GM12878 (cell line): ENCODE measurements around the gene HDAC5. TPM values are rescaled to one million over a fixed set of nuclear protein-coding genes. Genes with fewer than 3 reads are reported as not detected.

ENCODE experiments used
- ATAC-seq: fragments of 200-7000 bp; cut with Tn5 transposase; 3 replicates; pipeline ENCODE4 v1.9.1; 2020; ENCODE audit warnings: mild to moderate bottlenecking, moderate library complexity
- BruUV-seq: library from RNA; stranded (reverse); fragments of 400-500 nt; replicated peaks from 2 replicates; lab custom pipeline; 2021; lab: Mats Ljungman, UMichigan
- CTCF ChIA-PET: fragments of 300-600 bp; sonication (Branson Sonifier 250); formaldehyde crosslinking; extraction: SDS; loops from one replicate; lab custom pipeline; 2021; ENCODE audit warnings: inconsistent platforms; lab: Yijun Ruan, JAX
- POLR2A ChIA-PET: fragments of 350-600 bp; formaldehyde crosslinking; extraction: SDS; loops from one replicate; lab custom pipeline; 2021; ENCODE audit warnings: inconsistent platforms; lab: Charles Lee
- RAD21 ChIA-PET: fragments of 300-600 bp; sonication (Branson Sonifier 250); formaldehyde crosslinking; loops from one replicate; lab custom pipeline; 2023; ENCODE audit warnings: antibody characterized with exemption; ENCODE audit not compliant: unreplicated experiment; lab: Charles Lee
- SMC1A ChIA-PET: fragments of 300-600 bp; sonication (Branson Sonifier 250); formaldehyde crosslinking; loops from one replicate; lab custom pipeline; 2023; ENCODE audit not compliant: unreplicated experiment, uncharacterized antibody; lab: Charles Lee
- DNase-seq: peaks from one replicate; pipeline ENCODE4 v3.0.0-alpha.2; 2011; ENCODE audit warnings: low read depth, low spot score
- FAIRE-seq: peaks from 3 replicates; lab custom pipeline; 2011; peaks lifted over from hg19 to GRCh38; lab: Jason Lieb, UNC
- H2AFZ ChIP-seq: 2 replicates; pipeline ENCODE4 v1.6.0; 2011; ENCODE audit warnings: low read depth, low read length, control low read depth; ENCODE audit not compliant: control insufficient read depth
- H3K27ac ChIP-seq: 2 replicates; pipeline ENCODE4 v1.5.1; 2011; ENCODE audit warnings: control low read depth; ENCODE audit not compliant: control insufficient read depth, insufficient read depth
- H3K27me3 ChIP-seq, 2 experiments: replicated peaks in 1 of 2; 2 replicates each; pipeline versions ENCODE4 v1.6.0 to v1.6.1; 2011; ENCODE audit warnings: low read length in 1 of 2; ENCODE audit not compliant: control insufficient read depth in 2 of 2, insufficient read depth in 2 of 2
- H3K36me3 ChIP-seq, 2 experiments: 2 replicates each; pipeline ENCODE4 v1.5.1; 2011; ENCODE audit warnings: low read length in 1 of 2; ENCODE audit not compliant: control insufficient read depth in 2 of 2, insufficient read depth in 2 of 2
- H3K4me1 ChIP-seq: 2 replicates; pipeline ENCODE4 v1.6.1; 2011; ENCODE audit warnings: mild to moderate bottlenecking, low read length, moderate library complexity, mixed read lengths; ENCODE audit not compliant: control insufficient read depth, insufficient read depth
- H3K4me2 ChIP-seq: 2 replicates; pipeline ENCODE4 v1.6.0; 2011; ENCODE audit warnings: control low read depth; ENCODE audit not compliant: control insufficient read depth, insufficient read depth
- H3K4me3 ChIP-seq: fragments of 200-600 bp; sonication (generic); 2 replicates; pipeline ENCODE4 v1.5.1; 2016
- H3K79me2 ChIP-seq: 2 replicates; pipeline ENCODE4 v1.6.0; 2011; ENCODE audit warnings: low read length; ENCODE audit not compliant: control insufficient read depth, insufficient read depth
- H3K9ac ChIP-seq: 2 replicates; pipeline ENCODE4 v1.8.0; 2011; ENCODE audit warnings: low read length, control low read depth, mixed read lengths; ENCODE audit not compliant: control insufficient read depth, insufficient read depth
- H3K9me3 ChIP-seq: replicated peaks from 3 replicates; pipeline ENCODE4 v1.5.1; 2011; ENCODE audit warnings: mild to moderate bottlenecking, low read length; ENCODE audit not compliant: control insufficient read depth, insufficient read depth
- H4K20me1 ChIP-seq: 2 replicates; pipeline ENCODE4 v1.6.0; 2011; ENCODE audit not compliant: control insufficient read depth, insufficient read depth
- CEBPB ChIP-seq, 2 experiments: fragments of 150-350 bp in 1 of 2; IDR thresholded peaks; 2 replicates each; pipeline ENCODE4 v1.6.1; 2012 to 2014; ENCODE audit warnings: low read depth in 2 of 2, low read length in 2 of 2, borderline replicate concordance in 1 of 2, inconsistent platforms in 1 of 2
- CUX1 ChIP-seq: IDR thresholded peaks from 2 replicates; pipeline ENCODE4 v1.6.1; 2012; ENCODE audit warnings: improper control_type of control experiment, low read depth, low read length; ENCODE audit not compliant: insufficient replicate concordance
- EED ChIP-seq: sonication (generic); IDR thresholded peaks from 2 replicates; pipeline ENCODE4 v1.6.1; 2016; ENCODE audit warnings: antibody characterized with exemption, low read depth
- MTA3 ChIP-seq: IDR thresholded peaks from 2 replicates; pipeline ENCODE4 v1.6.1; 2012; ENCODE audit warnings: low read length, inconsistent platforms, borderline replicate concordance
- MYB ChIP-seq: fragments of 150-350 bp; IDR thresholded peaks from 2 replicates; pipeline ENCODE4 v1.6.1; 2014; ENCODE audit warnings: mild to moderate bottlenecking, low read depth, low read length, borderline replicate concordance
- NR2C1 ChIP-seq: fragments of 450-650 bp; IDR thresholded peaks from 2 replicates; pipeline ENCODE4 v1.6.1; 2017; ENCODE audit warnings: antibody characterized with exemption, mild to moderate bottlenecking, moderate library complexity
- POLR2AphosphoS5 ChIP-seq: IDR thresholded peaks from 2 replicates; pipeline ENCODE4 v1.6.1; 2011; ENCODE audit warnings: mild to moderate bottlenecking, low read length, inconsistent platforms
- RAD21 ChIP-seq: IDR thresholded peaks from 2 replicates; pipeline ENCODE4 v1.6.1; 2011; ENCODE audit warnings: mild to moderate bottlenecking, low read depth, low read length, moderate library complexity; ENCODE audit not compliant: insufficient read depth
- RAD51 ChIP-seq: fragments of 450-650 bp; IDR thresholded peaks from 2 replicates; pipeline ENCODE4 v1.6.1; 2016; ENCODE audit warnings: moderate library complexity, mild to moderate bottlenecking, inconsistent platforms
- RBBP5 ChIP-seq: fragments of 200-600 bp; sonication (generic); conservative IDR thresholded peaks from 2 replicates; pipeline ENCODE4 v1.6.1; 2016
- RELA ChIP-seq: fragments of 450-650 bp; IDR thresholded peaks from 2 replicates; pipeline ENCODE4 v1.8.0; 2014; ENCODE audit warnings: borderline replicate concordance; ENCODE audit not compliant: partially characterized antibody
- RUNX3 ChIP-seq: IDR thresholded peaks from 2 replicates; pipeline ENCODE4 v1.6.1; 2012; ENCODE audit warnings: low read length, inconsistent platforms
- ZBTB40 ChIP-seq: fragments of 450-650 bp; IDR thresholded peaks from 2 replicates; pipeline ENCODE4 v1.6.1; 2016; ENCODE audit warnings: mild to moderate bottlenecking, moderate library complexity, borderline replicate concordance
- WGBS: methylation state at CpG from one replicate; pipeline ENCODE4 v1.1.6; 2016; ENCODE audit warnings: low lambda C conversion rate; ENCODE audit not compliant: insufficient replicate concordance, insufficient coverage; ENCODE audit errors: missing lambda C conversion rate; 5-methylcytosine and 5-hydroxymethylcytosine counted together
- in situ Hi-C: fragments of 300-500 bp; cut with MboI; formaldehyde crosslinking; loops from 9 replicates; pipeline ENCODE4 v1.14.3; 2018; ENCODE audit warnings: mixed read lengths
- intact Hi-C: fragments of 100-400 bp; cut with micrococcal nuclease; formaldehyde crosslinking; loops from one replicate; pipeline ENCODE4 v1.14.2; 2022; ENCODE audit not compliant: unreplicated experiment
- polyA plus RNA-seq, 11 experiments: library from polyadenylated mRNA; depleted of rRNA in 4 of 11; unstranded in 6 of 11; stranded (reverse) in 5 of 11; fragments of >200 nt; fragmentation: Nextera tagmentation in 4 of 11; fragmentation: Illumina TruSeq in 1 of 11; extraction: Ambion mirVana in 4 of 11; extraction: Trizol in 1 of 11; gene quantifications; 1 replicate in 1 of 11; 2 replicates in 10 of 11; pipeline versions ENCODE4 v1.2.1 to v1.2.3, GENCODE V29; 2011 to 2016; ENCODE audit warnings: inconsistent platforms in 2 of 11, missing spikeins in 2 of 11, low read depth in 1 of 11
- total RNA-seq, 4 experiments: library from RNA; depleted of rRNA in 3 of 4; stranded (reverse); fragments of >200 nt in 3 of 4; fragmentation: Illumina TruSeq in 1 of 4; extraction: Trizol in 1 of 4; gene quantifications; 2 replicates each; pipeline versions ENCODE4 v1.2.1 to v1.2.3, GENCODE V29; 2013 to 2021

HDAC5 gene
- total and polyA plus RNA-seq, 10 of the 15 experiments (the other 5 are each of a cell fraction or from before 2014, with no cell fraction given) = 1.1 to 58.0 (median 27.3) TPM

- H3K9ac ChIP-seq = no peak overlapping the region
- H3K36me3 ChIP-seq = peaks cover 0 to 8% of the 10 kb centered on the region in 2 experiments; a peak in 3 of 4 replicates
- RAD21 ChIA-PET = interaction anchor here (0.7 kb wide), 1 partner anchor 195 kb away, joined by 3 read pairs; no protein-coding TSS in a partner anchor
- BruUV-seq = no TSS peak
- SMC1A ChIA-PET = no interaction called here
- POLR2A ChIA-PET = no interaction called here
- intact Hi-C loops = no loop called here
- no peaks in the 10 kb centered on the region for H3K27me3 ChIP-seq
- in situ Hi-C loops = no loop called here
- CTCF ChIA-PET = interaction anchor here (2.5 kb wide), 1 partner anchor 13 kb away, joined by 7 read pairs; no protein-coding TSS in a partner anchor
- no peak for TF ChIP-seq ZBTB40
- TF ChIP-seq RAD51 = no peak
- TF ChIP-seq RELA = no peak
- no peak for TF ChIP-seq CEBPB (IDR thresholded peaks at IDR 0.05; ENCODE audit: borderline replicate concordance in 1 of 2, low read depth in 2 of 2, low read length in 2 of 2)
- TF ChIP-seq EED = no peak
- TF ChIP-seq MTA3 = no peak
- TF ChIP-seq POLR2AphosphoS5 = no peak
- no peak for TF ChIP-seq RAD21
- TF ChIP-seq RUNX3 = no peak
- TF ChIP-seq MYB = no peak
- TF ChIP-seq NR2C1 = no peak
- TF ChIP-seq RBBP5 = no peak
- no peak for TF ChIP-seq CUX1
- H3K79me2 ChIP-seq = no peaks in the 10 kb centered on the region
- no peak overlapping the region for H3K4me2 ChIP-seq
- FAIRE-seq = no peak
- ATAC-seq = no peak
- H3K27ac ChIP-seq = no peak overlapping the region
- no peak overlapping the region for H3K4me3 ChIP-seq
- no peaks in the 10 kb centered on the region for H3K9me3 ChIP-seq
- H3K4me1 ChIP-seq = peaks cover 4% of the 10 kb centered on the region
- H2AFZ ChIP-seq = no peak overlapping the region
- no peaks in the 10 kb centered on the region for H4K20me1 ChIP-seq
- WGBS = 94% methylated on average over 1 of the region's 1 CpG
- no peak for DNase-seq
Observed at GRCh38 chr17:44164476-44164875, 41.0 kb upstream of the HDAC5 start.
